HG03060 (cell line): Measurements from ENCODE around the gene NR1H2.
"Not testable (repeated sequence)": the region's sequence is repeated elsewhere in the genome, so short reads cannot be mapped to it uniquely, and the experiment has no call there.

Experiments
- ATAC-seq: cut with Tn5 transposase; IDR thresholded peaks from one replicate; pipeline ENCODE4 v1.9.1; 2021; ENCODE audit warnings: low read depth, moderate number of reproducible peaks; ENCODE audit not compliant: unreplicated experiment

NR1H2 gene

GRCh38 chr19:50377517-50377916 is 1.3 kb downstream of the NR1H2 start:
- ATAC-seq: no peak

- no peak for ATAC-seq
These were observed 2.1 kb downstream of the NR1H2 start for GRCh38 chr19:50378169-50378862.

GRCh38 chr19:50378863-50379236 is 2.6 kb downstream of the NR1H2 start:
- ATAC-seq: no peak

GRCh38 chr19:50379602-50380001 is 3.3 kb downstream of the NR1H2 start:
- no peak for ATAC-seq

- ATAC-seq: no peak
These were observed 3.9 kb downstream of the NR1H2 start for GRCh38 chr19:50380137-50380536.

DNA sequence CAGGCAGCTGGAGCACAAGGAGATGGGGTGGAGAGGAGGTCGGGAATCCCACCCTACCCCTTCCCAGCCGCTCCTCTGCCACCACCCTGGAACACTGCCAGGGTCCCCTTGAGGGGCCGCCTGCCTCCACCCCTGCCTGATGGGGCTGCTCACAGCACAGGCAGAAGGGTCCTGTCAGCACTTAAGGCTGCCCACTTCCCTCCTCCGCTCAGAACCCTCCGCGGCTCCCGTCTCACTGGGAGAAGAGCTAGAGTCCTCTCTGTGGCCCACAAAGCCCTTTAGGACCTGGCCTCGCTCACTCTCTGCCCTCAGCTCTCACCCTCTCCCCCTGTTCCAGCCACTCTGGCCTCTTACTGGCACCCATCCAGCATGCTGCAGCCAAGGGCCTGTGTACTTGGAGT is 4.5 kb downstream of the NR1H2 start:
- no peak for ATAC-seq

GRCh38 chr19:50381881-50382729 is 5.8 kb downstream of the NR1H2 start:
- ATAC-seq: no peak

- ATAC-seq: no peak
These were observed 7.0 kb downstream of the NR1H2 start for GRCh38 chr19:50383001-50383851.

DNA sequence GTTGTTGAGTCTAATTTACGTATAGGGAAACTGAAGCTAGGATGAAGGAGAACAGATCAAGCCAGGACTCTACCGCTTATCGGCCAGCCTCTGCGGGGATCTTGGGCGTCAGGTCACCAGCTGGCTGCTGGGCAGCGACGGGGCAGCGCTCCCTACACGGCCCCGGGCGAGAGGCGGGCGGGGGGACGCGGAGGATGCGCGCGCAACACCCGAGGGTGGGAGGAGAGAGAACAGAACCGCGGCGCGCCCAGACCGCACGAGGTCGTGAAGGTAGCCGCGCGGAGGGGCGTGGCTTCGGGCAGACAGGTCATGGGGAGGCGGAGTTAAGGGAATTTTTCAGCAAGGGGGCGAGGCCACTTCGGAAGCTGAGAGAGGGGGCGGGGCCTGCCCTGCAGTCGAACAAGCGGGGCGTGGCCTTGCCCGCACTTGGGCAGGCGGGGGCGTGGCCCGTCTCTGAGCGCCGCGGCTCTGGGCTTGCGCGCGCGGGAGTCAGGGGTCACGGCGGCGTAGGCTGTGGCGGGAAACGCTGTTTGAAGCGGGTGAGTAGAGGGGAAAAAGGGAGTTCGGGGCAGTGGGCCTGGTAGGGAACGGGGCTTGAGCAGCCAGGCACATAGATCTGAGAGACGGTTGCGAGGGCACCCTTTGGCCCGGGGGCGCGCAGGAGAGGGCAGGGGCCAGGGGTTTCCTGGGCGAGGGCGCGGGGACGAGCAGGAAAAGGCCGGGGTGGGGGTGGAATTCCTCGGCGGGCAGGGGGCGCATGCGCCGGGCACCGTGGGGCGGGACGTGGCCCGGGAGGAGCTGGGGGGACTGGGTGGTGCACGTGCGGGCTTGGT is 7.8 kb downstream of the NR1H2 start, which contains the start of gene POLD1:
TSS of gene POLD1 (plus strand) at position 496 of the 833 bp plus-strand sequence. CDS start 14,505 bp downstream, outside the sequence.
- ATAC-seq: peak; percentile 72

GRCh38 chr19:50384685-50385535 is 8.7 kb downstream of the NR1H2 start:
- ATAC-seq: no peak

GRCh38 chr19:50387176-50387867 is 11.1 kb downstream of the NR1H2 start:
- ATAC-seq: no peak

DNA sequence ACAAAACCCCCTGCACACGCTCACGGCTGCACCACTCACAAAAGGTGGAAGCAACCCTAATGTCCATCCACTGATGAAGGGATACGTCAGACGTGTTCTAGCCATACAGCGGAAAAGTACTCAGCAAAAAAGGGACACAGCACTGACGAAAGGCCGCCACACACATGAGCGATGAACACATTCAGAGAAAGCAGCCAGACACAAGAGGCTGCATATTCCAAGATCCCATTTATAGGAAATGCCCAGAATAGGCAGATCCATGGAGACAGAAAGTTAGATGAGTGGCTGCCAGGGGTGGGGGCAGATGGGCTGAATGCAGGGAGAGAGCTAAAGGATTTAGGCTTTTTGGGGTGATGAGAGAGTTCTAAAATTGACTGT is 11.6 kb downstream of the NR1H2 start:
- ATAC-seq: no peak

- not testable (repeated sequence) for ATAC-seq
These were observed 14.0 kb downstream of the NR1H2 start for GRCh38 chr19:50390295-50390694.

- ATAC-seq: not testable (repeated sequence)
These were observed 14.7 kb downstream of the NR1H2 start for GRCh38 chr19:50390952-50391351.

- no peak for ATAC-seq
These were observed 16.5 kb downstream of the NR1H2 start for GRCh38 chr19:50392759-50393158.

DNA sequence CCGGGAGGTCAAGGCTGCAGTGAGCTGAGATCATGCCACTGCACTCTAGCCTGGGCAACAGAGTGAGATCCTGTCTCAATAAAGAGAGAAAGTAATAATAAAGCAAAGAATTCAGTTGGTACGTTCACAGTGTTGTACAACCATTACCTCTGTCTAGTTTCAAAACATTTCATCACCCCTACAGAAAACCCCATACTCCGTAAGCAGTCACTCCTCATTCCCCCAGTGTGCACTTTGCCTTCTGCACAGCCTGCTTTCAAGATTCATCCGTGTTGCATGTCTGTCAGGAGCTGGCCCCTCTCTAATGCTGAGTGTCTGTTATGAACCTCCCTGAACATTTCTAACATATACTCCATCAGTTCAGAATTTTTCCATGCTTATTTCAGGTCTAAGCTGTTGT is 17.3 kb downstream of the NR1H2 start:
- ATAC-seq: no peak

DNA sequence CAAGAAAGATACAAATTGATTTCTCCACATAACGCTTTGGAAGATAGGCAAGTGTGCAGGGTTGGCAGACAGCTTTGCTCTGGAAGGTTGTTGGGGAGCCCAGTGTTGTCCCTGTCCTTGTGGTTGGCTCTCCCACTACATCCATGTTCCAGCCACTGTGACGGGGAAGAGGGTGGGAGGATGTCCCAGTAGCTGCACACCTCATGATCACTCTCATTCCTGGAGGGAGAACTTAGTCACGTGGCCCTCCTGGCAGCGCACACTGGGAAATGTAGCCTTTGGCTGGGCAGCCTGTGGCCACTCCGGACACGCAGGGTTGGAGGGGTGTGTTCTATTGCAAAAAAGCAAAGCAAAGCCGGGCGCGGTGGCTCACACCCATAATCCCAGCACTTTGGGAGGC is 17.8 kb downstream of the NR1H2 start:
- ATAC-seq: no peak

- ATAC-seq: no peak
These were observed 22.6 kb downstream of the NR1H2 start for GRCh38 chr19:50398675-50399367.
